HG03066 (cell line): ENCODE measurements around the gene HPSE2.

ENCODE experiments used
- ATAC-seq: cut with Tn5 transposase; IDR thresholded peaks from one replicate; pipeline ENCODE4 v1.9.1; 2021; ENCODE audit warnings: low read depth; ENCODE audit not compliant: unreplicated experiment

HPSE2 gene

DNA sequence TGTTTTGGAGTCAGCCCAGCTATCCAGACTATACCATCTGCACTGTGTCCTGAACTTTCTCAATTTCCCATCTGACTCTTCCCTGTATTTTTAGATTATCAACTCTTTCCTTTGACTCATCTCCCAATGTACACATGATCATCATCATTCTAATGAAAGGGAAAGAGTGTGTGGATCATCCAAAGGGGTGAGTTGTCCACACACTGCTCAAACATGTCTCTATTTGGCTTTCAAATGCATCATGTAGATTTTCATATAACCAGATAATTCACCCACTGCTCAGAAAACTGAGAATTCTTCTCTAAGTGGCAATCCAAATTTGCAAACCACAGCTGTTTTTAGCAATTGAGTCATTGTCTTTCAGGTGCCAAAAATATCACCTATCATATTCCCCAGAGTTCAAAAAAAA, 598.7 kb downstream of the HPSE2 start:
- no peak for ATAC-seq

DNA sequence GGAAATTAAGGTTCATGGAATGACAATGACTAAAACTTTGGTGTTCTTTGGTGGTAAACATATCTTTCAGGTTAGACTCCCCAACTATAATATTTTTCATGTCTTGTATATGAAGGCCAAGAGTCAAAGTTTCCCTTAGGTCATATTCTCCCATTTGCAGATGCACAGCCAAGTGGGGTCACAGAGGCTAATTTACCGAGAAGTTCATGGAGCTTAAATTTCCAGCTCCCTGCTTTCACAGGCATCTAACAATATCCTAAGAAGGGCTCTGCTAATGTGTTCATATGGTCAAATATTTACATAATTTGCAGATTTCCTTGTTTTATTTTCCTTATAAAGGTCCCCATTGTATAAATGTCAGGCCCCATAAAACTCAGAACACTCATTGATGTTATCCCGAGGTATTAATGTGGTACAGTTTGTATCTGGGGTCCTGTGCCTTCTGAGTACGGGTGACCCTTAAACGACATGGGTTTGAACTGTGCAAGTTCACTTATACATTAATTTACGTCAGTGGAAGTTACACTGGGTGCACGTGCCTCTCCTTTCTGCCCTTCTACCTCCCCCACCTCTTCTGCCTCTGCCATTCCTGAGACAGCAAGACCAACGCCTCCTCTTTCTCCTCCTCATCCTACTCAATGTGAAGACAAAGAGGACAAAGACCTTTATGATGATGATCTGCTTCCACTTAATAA, 603.0 kb downstream of the HPSE2 start:
- no peak for ATAC-seq

DNA sequence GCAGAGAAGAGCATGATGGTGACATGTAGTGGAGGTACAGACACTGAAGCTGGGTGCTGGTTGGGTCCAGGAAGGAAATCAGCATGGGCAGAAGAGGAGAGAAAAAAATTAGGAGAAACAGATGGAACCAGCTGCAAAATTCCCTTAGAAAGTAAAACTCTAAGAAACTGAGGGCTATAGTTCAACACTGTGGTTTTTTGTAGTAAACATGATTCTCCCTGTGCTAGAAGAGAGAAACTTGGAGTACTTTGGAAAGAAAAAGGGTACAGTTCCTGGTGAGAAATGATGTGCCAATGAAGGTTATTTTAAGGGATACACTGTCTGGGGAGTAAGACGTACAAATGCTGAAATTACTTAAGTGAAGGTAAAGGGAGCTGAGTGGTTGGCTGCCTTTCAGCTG, 607.4 kb downstream of the HPSE2 start:
- ATAC-seq: no peak

DNA sequence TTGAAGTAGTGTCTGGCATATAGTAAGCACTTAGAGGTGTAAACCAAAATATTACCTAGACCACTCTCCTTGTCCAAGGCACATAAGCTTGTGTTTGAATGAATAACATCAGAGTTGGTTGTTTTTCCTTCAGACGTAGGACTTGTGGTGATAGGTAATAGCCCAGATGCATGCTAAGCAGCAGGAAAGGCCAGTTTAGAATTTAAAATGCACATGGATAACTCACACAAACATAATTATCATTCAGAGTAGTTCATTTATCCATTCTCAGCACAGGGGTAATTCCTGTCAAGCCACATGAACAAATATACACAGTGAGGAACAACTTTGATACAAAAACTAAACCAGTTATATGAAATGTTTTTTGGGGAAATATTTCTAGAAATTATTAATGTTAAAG, 607.9 kb downstream of the HPSE2 start:
- no peak for ATAC-seq

DNA sequence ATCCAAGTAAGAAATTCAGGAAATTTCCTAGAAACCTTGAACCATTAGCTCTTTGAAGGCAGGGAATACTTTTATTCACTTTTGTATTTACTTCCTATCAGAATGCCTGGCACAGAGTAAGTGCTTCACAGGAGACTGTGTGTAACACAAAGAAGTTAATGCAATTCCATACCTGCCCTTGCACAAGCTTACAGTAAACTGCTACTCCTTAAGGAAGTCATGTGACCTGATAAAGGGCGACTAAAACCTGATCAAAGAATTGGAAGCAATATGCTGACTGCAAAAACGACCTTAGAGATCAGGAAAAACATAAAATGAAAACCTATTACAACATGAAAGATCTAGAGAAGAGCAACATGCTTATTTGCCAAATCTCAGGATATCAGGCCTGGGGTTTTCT, 610.7 kb downstream of the HPSE2 start:
- no peak for ATAC-seq

DNA sequence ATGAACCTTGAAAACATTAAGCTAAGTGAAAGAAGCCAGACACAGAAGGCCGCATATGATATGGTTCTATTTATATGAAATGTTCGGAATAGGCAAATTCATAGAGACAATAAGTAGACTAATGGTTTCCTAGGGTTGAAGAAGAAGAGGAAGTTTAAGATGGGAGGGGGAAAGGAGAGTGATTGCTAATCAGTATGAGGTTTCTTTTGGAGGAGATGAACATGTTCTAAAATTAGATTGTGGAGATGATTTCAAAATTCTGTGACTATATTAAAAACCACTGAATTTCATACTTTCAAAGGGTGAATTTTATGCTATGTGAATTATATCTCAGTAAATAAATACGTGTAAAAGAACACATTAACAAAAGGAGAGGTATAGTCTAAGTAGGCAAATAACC, 612.5 kb downstream of the HPSE2 start:
- ATAC-seq: no peak

DNA sequence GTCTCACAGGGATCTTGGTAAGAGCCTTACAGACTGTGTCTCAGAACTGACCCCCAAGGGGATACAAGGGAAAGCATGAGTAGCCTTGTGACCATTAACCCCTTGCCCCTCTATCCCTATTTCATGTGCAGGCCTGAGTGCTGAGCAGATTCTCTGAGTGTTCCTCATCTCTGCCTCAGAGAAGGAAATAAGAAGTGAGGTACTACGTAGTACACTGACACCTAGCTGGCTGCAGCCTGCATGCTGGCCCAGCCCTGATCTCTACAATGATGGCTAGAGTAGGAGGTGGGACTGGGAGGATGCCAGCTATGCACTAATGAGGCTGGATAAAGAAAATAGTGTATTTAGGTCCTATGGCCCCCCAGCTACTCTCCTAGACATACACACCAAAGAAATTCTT, 614.0 kb downstream of the HPSE2 start:
- ATAC-seq: no peak

DNA sequence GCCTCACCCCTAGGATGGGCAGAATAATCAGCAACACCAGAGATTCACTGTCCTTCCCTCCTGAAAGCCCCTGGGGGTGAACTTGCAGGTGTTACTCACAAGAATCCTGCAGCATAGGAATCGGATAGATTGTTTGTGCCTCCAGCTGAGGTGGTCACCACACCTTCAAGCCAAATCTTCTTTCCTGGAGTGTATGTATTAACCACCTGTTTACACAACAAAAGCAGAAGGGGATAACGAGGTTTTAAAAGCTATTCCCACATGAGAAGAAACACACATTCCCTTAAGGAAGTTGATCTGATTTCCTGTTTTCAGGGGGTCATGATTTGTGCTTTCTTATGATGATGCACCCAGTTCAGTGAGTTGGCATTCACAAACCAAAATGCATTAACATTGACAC, 615.1 kb downstream of the HPSE2 start:
- ATAC-seq: no peak

DNA sequence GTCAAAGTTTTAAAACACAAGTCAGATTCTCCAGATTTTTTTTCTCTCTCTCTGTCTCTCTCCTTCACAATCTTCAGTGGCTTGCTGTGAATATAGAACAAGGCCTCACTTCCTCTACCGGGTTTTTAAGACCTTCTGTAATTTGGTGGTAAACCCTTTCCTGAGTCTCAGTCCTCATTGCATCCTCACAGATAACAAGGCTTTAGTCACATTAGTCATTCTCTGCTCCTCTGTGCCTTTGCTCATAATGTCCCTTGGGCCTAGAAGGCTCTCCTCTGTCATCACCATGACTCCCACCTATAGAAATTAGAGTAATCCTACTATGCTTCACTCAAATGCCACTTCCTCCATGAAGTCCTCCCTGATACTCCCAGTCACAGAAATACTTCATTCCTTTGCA, 616.2 kb downstream of the HPSE2 start:
- no peak for ATAC-seq

DNA sequence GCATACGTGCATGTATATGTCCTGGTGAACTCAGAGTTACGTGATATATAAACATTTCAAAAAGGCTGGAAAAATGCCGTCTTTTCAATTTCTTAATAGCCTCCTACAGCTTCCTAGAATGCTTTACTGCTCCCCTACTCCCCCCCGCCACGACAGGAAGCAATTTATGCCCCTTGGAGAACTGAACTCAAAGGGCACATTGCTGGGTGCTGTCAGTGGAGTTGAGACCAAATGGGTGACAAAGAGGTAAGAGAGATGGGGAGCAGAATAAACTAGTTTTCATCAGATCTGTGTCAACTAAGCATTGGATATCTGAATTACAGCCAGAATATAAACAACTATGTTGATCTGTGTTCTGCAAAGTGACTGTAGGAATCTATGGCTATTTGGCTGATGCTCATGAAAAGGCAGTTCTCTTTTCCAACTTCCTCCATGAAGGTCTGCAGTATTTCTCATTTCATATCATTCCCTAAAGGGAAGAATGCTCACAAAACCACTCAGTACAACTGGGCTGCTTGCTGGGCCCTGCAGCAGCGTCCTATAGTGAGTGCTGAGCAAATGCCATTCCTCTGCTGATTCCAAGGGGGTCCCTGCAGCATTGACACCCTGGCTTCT, 617.6 kb downstream of the HPSE2 start:
- no peak for ATAC-seq

DNA sequence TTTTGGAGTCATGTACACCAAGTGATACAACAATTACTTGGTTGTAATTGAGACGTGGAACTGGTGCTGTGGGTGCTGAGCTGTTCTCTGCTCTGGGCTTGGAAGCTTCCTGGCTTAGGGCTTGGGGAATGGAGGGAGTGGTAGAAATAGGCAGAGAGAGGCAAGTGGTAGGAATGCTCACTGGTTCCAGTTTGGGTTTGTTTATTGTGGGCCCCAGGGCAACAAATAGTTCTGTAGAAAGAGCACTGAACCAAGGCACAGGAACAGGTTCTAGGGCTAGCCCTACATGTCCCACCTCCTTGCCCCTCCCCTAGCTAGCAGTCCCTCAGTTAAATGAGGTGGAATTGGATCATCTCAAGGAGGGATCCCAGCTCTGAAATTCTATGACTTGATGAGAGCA, 622.2 kb downstream of the HPSE2 start:
- no peak for ATAC-seq

DNA sequence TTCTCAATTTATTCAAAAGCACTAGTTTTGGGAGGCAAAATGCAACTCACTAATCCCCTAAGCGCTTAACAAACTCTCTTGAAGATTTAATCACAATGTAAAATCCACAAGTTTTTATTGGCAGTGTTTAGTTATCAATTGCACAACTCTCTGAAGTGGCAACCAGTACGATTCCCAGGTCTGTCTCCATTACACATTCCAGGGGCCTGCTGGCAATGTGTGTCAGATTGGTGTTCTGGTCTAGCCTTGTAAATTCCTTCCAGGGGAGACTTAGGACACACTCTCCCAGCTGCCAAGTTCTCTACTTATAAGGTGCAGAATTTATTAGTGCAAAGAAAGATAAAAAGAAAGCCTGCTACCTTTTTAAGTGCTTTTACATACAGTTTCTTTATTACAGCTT, 624.2 kb downstream of the HPSE2 start:
- no peak for ATAC-seq

DNA sequence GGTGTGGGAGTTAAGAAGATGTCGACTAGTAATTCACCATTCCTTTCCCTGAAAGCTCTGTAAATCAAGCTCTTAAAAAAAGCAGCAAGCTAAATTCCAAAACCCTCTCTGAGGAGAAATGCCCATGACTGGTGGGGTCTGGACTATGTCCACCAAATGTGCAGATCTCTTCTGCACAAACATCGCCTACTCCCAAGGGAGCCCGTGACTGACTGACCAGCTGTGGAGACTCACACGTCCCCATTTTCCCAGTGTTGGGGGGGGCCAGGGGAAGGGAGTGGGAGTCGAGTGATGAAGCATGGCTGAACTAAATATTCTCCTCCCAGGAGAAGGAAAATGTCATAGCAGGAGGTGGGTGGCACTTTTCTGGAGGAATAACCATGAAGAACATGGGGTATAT, 624.8 kb downstream of the HPSE2 start:
- ATAC-seq: no peak

DNA sequence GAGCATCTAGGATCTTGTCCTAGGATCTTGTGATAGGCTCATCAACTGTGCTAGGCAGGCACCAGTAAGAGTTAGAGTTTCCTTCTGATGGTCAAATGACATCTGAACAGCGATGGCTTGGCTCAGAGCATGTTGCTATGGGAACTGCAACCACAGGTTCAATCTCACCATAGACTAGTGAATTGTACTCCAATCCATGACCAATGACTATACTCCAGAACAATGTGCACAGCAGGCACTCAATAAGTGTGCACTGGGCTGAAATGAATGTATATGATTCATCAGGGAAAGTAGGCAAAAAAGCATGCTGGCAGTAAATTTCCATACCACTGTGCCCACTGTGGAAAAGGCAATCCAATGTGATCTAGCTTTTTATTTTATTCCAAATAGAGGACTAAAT, 625.4 kb downstream of the HPSE2 start:
- ATAC-seq: no peak

DNA sequence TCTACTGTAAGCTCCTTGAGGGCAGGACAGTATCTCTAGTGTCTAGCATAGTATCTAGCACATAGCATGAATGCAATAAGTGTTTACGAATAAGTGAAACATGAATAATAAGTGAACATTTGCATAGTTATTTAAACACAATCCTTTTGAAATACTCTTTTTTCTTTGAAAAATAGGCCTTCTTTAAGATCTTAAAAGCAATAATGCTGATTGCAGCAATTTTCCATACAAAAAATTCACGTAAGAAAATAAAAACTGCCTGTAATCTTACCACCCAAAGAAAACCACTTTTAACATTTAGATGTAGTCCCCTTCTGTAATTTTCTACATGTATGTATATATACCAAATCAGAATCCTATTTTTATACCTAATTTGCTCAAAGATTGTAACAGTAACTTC, 626.4 kb downstream of the HPSE2 start:
- no peak for ATAC-seq

DNA sequence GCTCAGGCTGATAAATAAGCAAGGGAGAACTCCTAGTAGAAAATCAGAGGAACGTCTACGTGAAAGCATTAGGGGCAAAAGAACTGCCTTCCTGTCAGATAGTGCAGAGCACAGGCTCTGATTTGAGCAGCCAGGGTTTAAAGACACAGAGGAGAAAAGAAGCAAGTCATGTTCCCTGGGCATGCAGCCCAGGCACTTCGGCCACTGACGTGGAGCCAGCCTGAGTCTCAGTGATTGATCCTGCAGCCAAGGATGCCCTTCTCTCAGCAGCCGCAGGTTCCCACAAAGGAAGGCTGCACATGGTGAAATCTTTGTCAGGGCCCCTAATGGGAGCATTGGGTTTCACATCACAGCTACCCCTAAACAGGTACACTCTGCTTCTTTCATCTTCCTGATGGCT, 627.2 kb downstream of the HPSE2 start:
- ATAC-seq: no peak

DNA sequence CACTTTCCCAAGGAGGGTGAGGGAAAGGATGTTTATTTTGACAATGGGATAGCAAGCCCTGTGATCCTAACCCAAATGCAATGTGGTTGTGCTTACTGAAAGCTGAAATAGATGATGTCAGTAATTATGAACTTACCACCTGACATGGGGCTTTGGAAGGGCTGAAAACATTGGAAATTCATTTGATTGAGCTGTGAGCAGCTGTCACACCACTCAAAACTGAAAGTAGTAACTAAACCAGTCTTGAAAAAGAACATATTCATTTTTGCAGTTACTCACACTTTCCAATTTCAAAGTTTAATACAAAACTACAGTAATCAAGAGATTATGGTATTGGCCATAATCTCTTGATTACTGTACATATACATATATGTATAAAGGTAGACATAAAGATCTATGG, 633.4 kb downstream of the HPSE2 start:
- ATAC-seq: no peak

DNA sequence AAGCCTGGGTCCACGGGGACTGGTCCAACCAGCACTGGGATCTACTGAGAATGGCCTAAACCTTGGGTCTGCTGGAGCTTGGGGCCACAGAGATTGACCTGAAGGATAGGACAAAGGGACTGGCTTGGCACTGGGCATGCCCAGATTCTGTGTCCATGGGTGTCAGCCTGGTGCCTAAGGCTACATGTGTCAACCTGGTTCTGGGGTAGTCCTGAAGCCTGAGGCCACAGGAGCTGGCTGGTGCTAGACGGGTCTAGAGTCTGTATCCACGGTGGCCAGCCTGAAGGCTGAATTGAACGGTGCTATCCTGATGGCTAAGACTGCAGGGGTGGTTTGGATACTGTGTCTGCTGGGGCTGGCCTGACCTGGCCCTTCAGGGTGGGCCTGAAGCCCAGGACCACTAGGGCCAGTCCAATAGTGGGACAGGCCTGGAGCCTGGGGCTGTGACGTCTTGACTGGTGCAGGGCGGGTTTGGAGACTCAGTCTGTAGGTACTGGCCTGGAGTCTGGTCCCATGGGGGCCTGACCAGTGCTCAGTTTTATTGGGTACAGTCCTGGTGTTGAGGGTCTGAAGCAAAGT, 636.5 kb downstream of the HPSE2 start:
- no peak for ATAC-seq

DNA sequence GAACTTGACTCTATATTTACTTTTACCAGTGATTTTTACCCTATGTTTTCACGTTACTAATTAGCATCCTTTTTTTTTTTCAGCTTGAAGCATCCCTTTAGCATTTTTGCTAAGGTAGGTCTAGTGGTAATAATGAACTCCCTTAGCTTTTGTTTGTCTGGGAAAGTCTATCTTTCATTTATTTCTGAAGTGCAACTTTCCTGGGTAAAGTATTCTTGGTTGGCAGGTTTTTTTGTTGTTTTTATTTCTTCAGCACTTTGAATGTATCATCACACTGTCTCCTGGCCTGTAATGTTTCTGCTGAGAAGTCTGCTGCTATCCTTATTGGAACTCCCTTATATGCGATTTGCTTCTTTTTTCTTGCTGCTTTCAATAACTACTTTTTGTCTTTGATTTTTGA, 639.2 kb downstream of the HPSE2 start:
- no peak for ATAC-seq

DNA sequence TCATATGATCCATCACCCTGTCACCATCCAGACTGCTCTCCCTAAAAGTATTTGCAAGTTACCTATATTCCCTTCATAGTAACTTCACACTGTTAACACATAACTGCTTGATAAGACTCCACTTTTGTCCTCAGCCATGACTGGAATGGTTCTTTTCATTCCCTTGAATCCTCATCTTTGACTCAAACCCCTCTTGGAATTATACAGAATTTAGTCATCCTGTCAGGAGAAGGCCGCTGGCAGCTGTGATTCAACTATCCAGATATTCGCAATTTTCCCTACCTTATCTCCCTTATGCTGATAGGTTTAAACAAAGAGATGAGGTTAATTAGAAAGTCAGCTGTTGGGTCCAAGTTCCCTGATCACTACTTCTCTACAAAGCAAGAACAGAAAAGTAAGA, 646.0 kb downstream of the HPSE2 start:
- ATAC-seq: no peak

DNA sequence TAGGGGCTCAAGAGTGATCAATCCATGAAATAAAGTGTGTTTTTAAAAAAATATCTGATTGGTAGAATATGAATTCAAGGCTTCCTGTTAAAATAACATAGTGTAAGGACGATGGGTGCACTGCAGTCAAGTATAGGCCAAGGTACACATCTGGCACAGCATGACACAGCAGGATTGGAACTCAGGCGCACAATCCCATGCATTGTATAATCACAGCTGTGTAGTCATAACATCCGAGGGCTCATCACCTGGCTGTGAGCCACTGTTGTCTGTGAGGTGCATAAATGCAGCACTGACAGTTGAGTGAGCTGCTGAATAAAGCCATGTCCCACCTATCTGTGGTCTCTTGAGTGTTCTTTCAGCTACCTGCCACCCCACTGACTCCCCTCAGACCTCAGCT, 646.6 kb downstream of the HPSE2 start:
- ATAC-seq: no peak

DNA sequence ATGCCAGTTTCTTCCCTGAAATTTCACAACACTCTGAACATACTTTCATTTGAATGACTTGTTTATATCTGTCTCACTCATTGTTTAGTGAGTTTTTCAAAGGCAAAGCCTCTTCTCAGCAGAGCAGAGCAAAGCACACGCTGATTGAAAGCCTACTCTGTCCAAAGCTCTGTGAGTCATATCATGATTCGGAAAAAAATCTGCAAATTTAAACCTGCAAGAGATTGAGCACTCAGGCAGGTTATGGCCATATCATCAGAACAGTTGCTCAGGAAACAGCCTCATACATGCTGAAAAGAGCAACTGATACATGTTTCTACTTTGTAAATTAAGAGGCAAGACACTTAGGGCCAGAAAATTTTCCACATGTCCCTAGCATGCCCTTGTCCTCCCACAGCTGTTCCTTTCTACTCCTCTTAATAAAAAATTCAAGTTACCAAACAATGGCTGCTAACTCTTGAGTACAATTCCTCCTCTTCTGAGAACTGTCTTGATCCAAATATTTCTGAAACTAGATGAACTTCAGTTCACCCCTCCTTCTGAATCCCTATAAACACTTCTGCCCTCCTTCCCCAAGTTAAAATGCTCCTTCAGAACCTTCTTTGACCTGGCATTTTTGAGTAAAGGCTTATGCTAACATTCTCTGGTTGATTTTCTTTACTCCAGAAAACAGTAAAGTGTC, 648.4 kb downstream of the HPSE2 start:
- ATAC-seq: no peak
